HEK293 (cell line): ENCODE measurements around the gene SLC25A1.

ENCODE experiments used
- CTCF ChIA-PET: fragments of 350-600 bp; formaldehyde crosslinking; extraction: SDS; loops from one replicate; lab custom pipeline; 2021; ENCODE audit warnings: antibody characterized with exemption; lab: Yijun Ruan, JAX
- POLR2A ChIA-PET: fragments of 300-600 bp; formaldehyde crosslinking; extraction: SDS; loops from one replicate; lab custom pipeline; 2020; ENCODE audit warnings: antibody characterized with exemption, inconsistent platforms; lab: Yijun Ruan, JAX
- H3K27ac ChIP-seq: fragments of 200-500 bp; sonication (Bioruptor generic); 2 replicates; pipeline ENCODE4 v1.5.1; 2014; ENCODE audit warnings: low read depth, low read length, control low read depth, inconsistent platforms; ENCODE audit errors: extremely low read depth
- H3K36me3 ChIP-seq, 2 experiments: fragments of 200-500 bp in 1 of 2; sonication (Bioruptor generic) in 1 of 2; 1 replicate in 1 of 2; 2 replicates in 1 of 2; pipeline ENCODE4 v1.5.1; 2014 to 2017; ENCODE audit warnings: inconsistent platforms in 2 of 2, low read length in 2 of 2; ENCODE audit not compliant: control insufficient read depth in 2 of 2, insufficient read depth in 1 of 2
- H3K4me1 ChIP-seq: fragments of 200-500 bp; sonication (Bioruptor generic); 2 replicates; pipeline ENCODE4 v1.5.1; 2014; ENCODE audit warnings: mild to moderate bottlenecking, low read length, inconsistent platforms; ENCODE audit not compliant: control insufficient read depth, insufficient read depth
- H3K4me3 ChIP-seq: 2 replicates; pipeline ENCODE4 v1.5.1; 2011; ENCODE audit warnings: low read depth, mild to moderate bottlenecking, control low read depth, low read length, moderate library complexity
- H3K9me3 ChIP-seq: fragments of 200-500 bp; sonication (Bioruptor generic); 2 replicates; pipeline ENCODE4 v1.5.1; 2014; ENCODE audit warnings: low read depth, low read length, inconsistent platforms; ENCODE audit not compliant: control insufficient read depth, insufficient read depth
- CTCF ChIP-seq: fragments of 450-650 bp; formaldehyde crosslinking; IDR thresholded peaks from 2 replicates; pipeline ENCODE4 v1.5.1; 2016; ENCODE audit warnings: missing biosample characterization, missing genetic modification characterization
- SCRT2 ChIP-seq: fragments of 450-650 bp; formaldehyde crosslinking; IDR thresholded peaks from 2 replicates; pipeline ENCODE4 v1.5.1; 2016; ENCODE audit warnings: missing biosample characterization, missing genetic modification characterization
- SETDB1 ChIP-seq: IDR thresholded peaks from one replicate; pipeline ENCODE4 v1.6.1; 2017; ENCODE audit warnings: mild to moderate bottlenecking, low read length, moderate library complexity, mixed read lengths; ENCODE audit not compliant: insufficient read length
- ZBTB44 ChIP-seq: fragments of 450-650 bp; IDR thresholded peaks from 2 replicates; pipeline ENCODE4 v1.5.1; 2018; ENCODE audit warnings: missing biosample characterization, mild to moderate bottlenecking, missing genetic modification characterization
- ZEB2 ChIP-seq: fragments of 450-650 bp; formaldehyde crosslinking; IDR thresholded peaks from 2 replicates; pipeline ENCODE4 v1.5.1; 2016; ENCODE audit warnings: missing biosample characterization, missing genetic modification characterization
- ZNF121 ChIP-seq: fragments of 450-650 bp; formaldehyde crosslinking; IDR thresholded peaks from 2 replicates; pipeline ENCODE4 v1.5.1; 2016; ENCODE audit warnings: missing biosample characterization, missing genetic modification characterization
- ZNF19 ChIP-seq: fragments of 450-650 bp; formaldehyde crosslinking; IDR thresholded peaks from 2 replicates; pipeline ENCODE4; 2016; ENCODE audit warnings: missing biosample characterization, missing genetic modification characterization, low read depth
- ZNF248 ChIP-seq: fragments of 450-650 bp; formaldehyde crosslinking; IDR thresholded peaks from 2 replicates; pipeline ENCODE4 v1.5.1; 2017; ENCODE audit warnings: missing biosample characterization, missing genetic modification characterization
- ZNF324 ChIP-seq: fragments of 450-650 bp; formaldehyde crosslinking; IDR thresholded peaks from 2 replicates; pipeline ENCODE4 v1.5.1; 2016; ENCODE audit warnings: missing biosample characterization, missing genetic modification characterization
- ZNF560 ChIP-seq: fragments of 450-650 bp; formaldehyde crosslinking; IDR thresholded peaks from 2 replicates; pipeline ENCODE4 v1.5.1; 2017; ENCODE audit warnings: missing biosample characterization, missing genetic modification characterization, borderline replicate concordance
- ZNF621 ChIP-seq: fragments of 450-650 bp; formaldehyde crosslinking; IDR thresholded peaks from 2 replicates; pipeline ENCODE4 v1.5.1; 2017; ENCODE audit warnings: missing biosample characterization, missing genetic modification characterization
- ZNF623 ChIP-seq: fragments of 450-650 bp; formaldehyde crosslinking; IDR thresholded peaks from 2 replicates; pipeline ENCODE4 v1.5.1; 2016; ENCODE audit warnings: missing biosample characterization, missing genetic modification characterization
- ZSCAN30 ChIP-seq: fragments of 450-650 bp; IDR thresholded peaks from 2 replicates; pipeline ENCODE4 v1.5.1; 2018; ENCODE audit warnings: missing biosample characterization, mild to moderate bottlenecking, missing genetic modification characterization, moderate library complexity

Gene SLC25A1

GRCh38 chr22:19169002-19169946 is 9.3 kb downstream of the SLC25A1 start (continued):
- TF ChIP-seq SETDB1 (no peak), ZSCAN30 (tag by site-specific recombination) (no peak), ZNF324 (no peak), ZNF623 (tag by site-specific recombination) (0 out of 2 replicates have a peak, but pooled peaks have one; percentile 18), ZBTB44 (tag by site-specific recombination) (no peak), ZNF248 (no peak)

- TF ChIP-seq ZNF19 (tag by site-specific recombination) (no peak), ZNF621 (tag by site-specific recombination) (no peak), CTCF (tag by site-specific recombination) (peak; percentile 68), ZEB2 (tag by site-specific recombination) (peak; percentile 99), ZNF560 (no peak)
- H3K4me3 ChIP-seq = no peak overlapping the region
- H3K4me1 ChIP-seq = no peaks in the 10 kb centered on the region
- ChIA-PET POLR2A (interaction anchor here (0.7 to 1.5 kb wide), 2 partner anchors 24 to 254 kb away, joined by 3 to 9 read pairs; partner anchors contain the start of gene ESS2), CTCF (interaction anchor here (0.7 to 1.2 kb wide), 5 partner anchors 10 to 276 kb away, joined by 3 read pairs; no protein-coding TSS in a partner anchor)
- H3K27ac ChIP-seq = no peak overlapping the region
- no peaks in the 10 kb centered on the region for H3K9me3 ChIP-seq
- peaks cover 0 to 5% of the 10 kb centered on the region in 2 experiments; a peak in 1 of 3 replicates for H3K36me3 ChIP-seq
Measured at GRCh38 chr22:19168088-19168890, 10.2 kb downstream of the SLC25A1 start.

GRCh38 chr22:19167106-19167869 is 11.2 kb downstream of the SLC25A1 start:
- Histone ChIP-seq H3K9me3 (no peaks in the 10 kb centered on the region), H3K4me1 (no peaks in the 10 kb centered on the region), H3K27ac (no peak overlapping the region), H3K36me3 (no peaks in the 10 kb centered on the region), H3K4me3 (no peak overlapping the region)
- POLR2A ChIA-PET = interaction anchor here (1.5 to 1.6 kb wide), 2 partner anchors 11 to 23 kb away, joined by 5 to 9 read pairs; partner anchors contain the start of genes ESS2 and SLC25A1
- CTCF ChIA-PET = interaction anchor here (0.6 to 1.6 kb wide), 2 partner anchors 12 to 145 kb away, joined by 3 to 4 read pairs; partner anchors contain the start of gene SLC25A1
- TF ChIP-seq SCRT2 (tag by site-specific recombination) = no peak
- peak; percentile 87 for TF ChIP-seq ZNF121 (tag by site-specific recombination)
